OCI-LY3 (cell line): ENCODE results near the gene MUC4.
A peak's percentile ranks its signal among the peaks of the same experiment; 100 is the strongest.

ENCODE experiments used
- H2AFZ ChIP-seq: fragments of 200-600, 300-600 bp; shearing (Covaris generic); 2 replicates; pipeline ENCODE4 v1.6.0; 2014; ENCODE audit warnings: antibody characterized with exemption, low read depth, low read length
- H3K27ac ChIP-seq: fragments of 200-600, 300-600 bp; sonication (generic); 2 replicates; pipeline ENCODE4 v1.5.1; 2014; ENCODE audit warnings: mild to moderate bottlenecking, low read length, moderate library complexity, mixed read lengths
- H3K27me3 ChIP-seq: fragments of 200-600, 300-600 bp; sonication (generic); 2 replicates; pipeline ENCODE4 v1.6.1; 2014; ENCODE audit warnings: low read depth, low read length, mixed read lengths
- H3K36me3 ChIP-seq: fragments of 200-600, 300-600 bp; sonication (generic); replicated peaks from 2 replicates; pipeline ENCODE3; 2014; ENCODE audit warnings: low read depth, low read length, mixed read lengths
- H3K4me1 ChIP-seq: fragments of 300-600, 200-600 bp; sonication (generic); 2 replicates; pipeline ENCODE4 v1.6.1; 2014; ENCODE audit warnings: low read length, mixed read lengths
- H3K4me2 ChIP-seq: fragments of 200-600, 300-600 bp; sonication (generic); 2 replicates; pipeline ENCODE4 v1.6.1; 2014; ENCODE audit warnings: low read length, mixed read lengths
- H3K4me3 ChIP-seq: fragments of 300-600, 200-600 bp; sonication (generic); 2 replicates; pipeline ENCODE4 v1.5.1; 2014; ENCODE audit warnings: antibody characterized with exemption, mild to moderate bottlenecking, low read length, moderate library complexity
- H3K79me2 ChIP-seq: fragments of 300-600, 200-600 bp; shearing (Covaris generic); 2 replicates; pipeline ENCODE4 v1.6.1; 2014; ENCODE audit warnings: mild to moderate bottlenecking, low read length, mixed read lengths
- H3K9ac ChIP-seq: fragments of 300-600, 200-600 bp; shearing (Covaris generic); 2 replicates; pipeline ENCODE4 v1.6.0; 2014; ENCODE audit warnings: mild to moderate bottlenecking, low read length, moderate library complexity
- H3K9me3 ChIP-seq: fragments of 200-600, 300-600 bp; shearing (Covaris generic); 2 replicates; pipeline ENCODE4 v1.6.1; 2014; ENCODE audit warnings: low read length, mixed read lengths; ENCODE audit not compliant: insufficient read depth
- H4K20me1 ChIP-seq: fragments of 200-600, 300-600 bp; sonication (generic); 2 replicates; pipeline ENCODE4 v1.6.1; 2016; ENCODE audit warnings: low read length, mixed read lengths; ENCODE audit not compliant: insufficient read depth
- CTCF ChIP-seq: fragments of 200-600, 300-600 bp; sonication (generic); IDR thresholded peaks from 2 replicates; pipeline ENCODE4 v1.5.1; 2014; ENCODE audit warnings: antibody characterized with exemption, low read length, low read depth
- EZH2phosphoT487 ChIP-seq: fragments of 200-600 bp; shearing (Covaris generic); IDR thresholded peaks from 2 replicates; pipeline ENCODE4 v1.6.1; 2018; ENCODE audit warnings: antibody characterized with exemption, mixed run types, low read depth

The MUC4 gene

GRCh38 chr3:195718477-195718984 is 93.2 kb downstream of the MUC4 start:
- H3K4me3 ChIP-seq: no peak overlapping the region
- H3K4me2 ChIP-seq: no peak overlapping the region
- H3K79me2 ChIP-seq: no peaks in the 10 kb centered on the region
- peaks cover 5% of the 10 kb centered on the region; the same call in 1 of the 2 replicates for H3K9me3 ChIP-seq
- peaks cover 9% of the 10 kb centered on the region; the same call in 1 of the 2 replicates for H3K27me3 ChIP-seq
- peaks cover 21% of the 10 kb centered on the region for H3K4me1 ChIP-seq
- H3K9ac ChIP-seq: no peak overlapping the region
- H2AFZ ChIP-seq: no peak overlapping the region
- H4K20me1 ChIP-seq: no peaks in the 10 kb centered on the region
- no peak overlapping the region for H3K27ac ChIP-seq
- no peak for TF ChIP-seq CTCF
- TF ChIP-seq EZH2phosphoT487: no peak
- H3K36me3 ChIP-seq: peaks cover 7% of the 10 kb centered on the region

GRCh38 chr3:195717852-195718476 is 93.8 kb downstream of the MUC4 start:
- H3K4me1 ChIP-seq: peaks cover 21% of the 10 kb centered on the region
- H3K4me2 ChIP-seq: no peak overlapping the region
- H4K20me1 ChIP-seq: no peaks in the 10 kb centered on the region
- peaks cover 9% of the 10 kb centered on the region; the same call in 1 of the 2 replicates for H3K27me3 ChIP-seq
- peaks cover 5% of the 10 kb centered on the region; the same call in 1 of the 2 replicates for H3K9me3 ChIP-seq
- no peak overlapping the region for H3K9ac ChIP-seq
- H3K27ac ChIP-seq: no peak overlapping the region
- H3K4me3 ChIP-seq: no peak overlapping the region
- H3K79me2 ChIP-seq: no peaks in the 10 kb centered on the region
- H2AFZ ChIP-seq: no peak overlapping the region
- no peak for TF ChIP-seq CTCF
- TF ChIP-seq EZH2phosphoT487: no peak
- H3K36me3 ChIP-seq: peaks cover 7% of the 10 kb centered on the region

- Histone ChIP-seq H3K4me2 (no peak overlapping the region), H3K79me2 (no peaks in the 10 kb centered on the region), H3K27ac (no peak overlapping the region), H2AFZ (no peak overlapping the region), H3K4me3 (no peak overlapping the region), H3K9ac (no peak overlapping the region), H3K9me3 (peaks cover 5% of the 10 kb centered on the region; the same call in 1 of the 2 replicates), H4K20me1 (no peaks in the 10 kb centered on the region), H3K36me3 (peaks cover 7% of the 10 kb centered on the region), H3K27me3 (peaks cover 9% of the 10 kb centered on the region; the same call in 1 of the 2 replicates), H3K4me1 (peaks cover 21% of the 10 kb centered on the region)
- TF ChIP-seq EZH2phosphoT487 (no peak), CTCF (no peak)
These were observed 94.3 kb downstream of the MUC4 start for GRCh38 chr3:195717416-195717815.

- peaks cover 18% of the 10 kb centered on the region for H3K4me1 ChIP-seq
- H3K4me3 ChIP-seq: no peak overlapping the region
- H3K36me3 ChIP-seq: peaks cover 7% of the 10 kb centered on the region
- TF ChIP-seq EZH2phosphoT487: no peak
- no peak for TF ChIP-seq CTCF
- no peak overlapping the region for H3K9ac ChIP-seq
- peaks cover 5% of the 10 kb centered on the region; the same call in 1 of the 2 replicates for H3K9me3 ChIP-seq
- H3K27me3 ChIP-seq: peaks cover 9% of the 10 kb centered on the region; the same call in 1 of the 2 replicates
- H2AFZ ChIP-seq: no peak overlapping the region
- peak overlapping the region; percentile 43 for H3K4me2 ChIP-seq
- H3K27ac ChIP-seq: peak overlapping the region; percentile 54
- H4K20me1 ChIP-seq: no peaks in the 10 kb centered on the region
- H3K79me2 ChIP-seq: no peaks in the 10 kb centered on the region
These were observed 96.0 kb downstream of the MUC4 start for GRCh38 chr3:195715583-195716266.
